Activated CD4-positive, CD25-positive, alpha-beta regulatory T cell (primary cell): ENCODE data around the gene PLET1.
"Not testable (repeated sequence)": the region's sequence is repeated elsewhere in the genome, so short reads cannot be mapped to it uniquely, and the experiment has no call there.

Experiments
- DNase-seq, 4 experiments: peaks; one replicate each; lab custom pipeline; 2025; lab: John Stamatoyannopoulos, UW

Gene PLET1

GRCh38 chr11:112212290-112212689 is 48.4 kb downstream of the PLET1 start:
- no peak for DNase-seq

- no peak for DNase-seq
These were observed 49.1 kb downstream of the PLET1 start for GRCh38 chr11:112211536-112211935.

GRCh38 chr11:112210890-112211289 is 49.8 kb downstream of the PLET1 start:
- DNase-seq, result no peak

GRCh38 chr11:112206071-112206470 is 54.6 kb downstream of the PLET1 start:
- DNase-seq, result no peak

- no peak for DNase-seq
These were observed 60.4 kb downstream of the PLET1 start for GRCh38 chr11:112200252-112200651.

GRCh38 chr11:112199101-112199500 is 61.6 kb downstream of the PLET1 start:
- not testable (repeated sequence) for DNase-seq
